Keratinocyte (primary cell): ENCODE results near the gene THG1L. TPM values are rescaled to one million over a fixed set of nuclear protein-coding genes. Genes with fewer than 3 reads are reported as not detected.

Experiments used
- DNase-seq: peaks from one replicate; pipeline ENCODE4 v3.0.0-alpha.2; 2011; ENCODE audit warnings: low read depth, missing footprints, low spot score
- FAIRE-seq: peaks from 2 replicates; lab custom pipeline; 2011; peaks lifted over from hg19 to GRCh38; lab: Jason Lieb, UNC
- H2AFZ ChIP-seq: 2 replicates; pipeline ENCODE4 v1.6.0; 2012; ENCODE audit warnings: low read length, control low read depth, inconsistent platforms; ENCODE audit not compliant: control insufficient read depth
- H3K27ac ChIP-seq: 2 replicates; pipeline ENCODE4 v1.5.1; 2011; ENCODE audit warnings: low read length; ENCODE audit not compliant: control insufficient read depth, insufficient read depth
- H3K27me3 ChIP-seq: 3 replicates; pipeline ENCODE4 v1.6.0; 2011; ENCODE audit warnings: low read length; ENCODE audit not compliant: control insufficient read depth, insufficient read depth; ENCODE audit errors: extremely low read depth
- H3K36me3 ChIP-seq, 2 experiments: 2 replicates in 1 of 2; 3 replicates in 1 of 2; pipeline ENCODE4 v1.5.1; 2011; ENCODE audit warnings: low read length in 2 of 2, mild to moderate bottlenecking in 1 of 2; ENCODE audit not compliant: control insufficient read depth in 2 of 2, insufficient read depth in 2 of 2; ENCODE audit errors: extremely low read depth in 1 of 2
- H3K4me1 ChIP-seq: 3 replicates; pipeline ENCODE4 v1.5.1; 2011; ENCODE audit warnings: low read length; ENCODE audit not compliant: control insufficient read depth, insufficient read depth; ENCODE audit errors: extremely low read depth
- H3K4me2 ChIP-seq: 3 replicates; pipeline ENCODE4 v1.6.0; 2011; ENCODE audit warnings: low read depth, low read length; ENCODE audit not compliant: control insufficient read depth, insufficient read depth; ENCODE audit errors: extremely low read depth
- H3K4me3 ChIP-seq, 3 experiments: fragments of 200-600 bp in 1 of 3; sonication (generic) in 1 of 3; 2 replicates in 2 of 3; 3 replicates in 1 of 3; pipeline ENCODE4 v1.5.1; 2011 to 2016; ENCODE audit warnings: low read length in 3 of 3, mild to moderate bottlenecking in 3 of 3, control low read depth in 2 of 3, inconsistent platforms in 1 of 3, low read depth in 1 of 3, mixed read lengths in 1 of 3, mixed run types in 1 of 3, moderate library complexity in 1 of 3; ENCODE audit not compliant: control insufficient read depth in 2 of 3, insufficient read depth in 2 of 3; ENCODE audit errors: extremely low read depth in 1 of 3
- H3K79me2 ChIP-seq: 2 replicates; pipeline ENCODE4 v1.6.0; 2012; ENCODE audit warnings: low read length; ENCODE audit not compliant: control insufficient read depth, insufficient read depth
- H3K9ac ChIP-seq: 3 replicates; pipeline ENCODE4 v1.6.0; 2011; ENCODE audit warnings: low read length; ENCODE audit not compliant: control insufficient read depth, insufficient read depth; ENCODE audit errors: extremely low read depth
- H3K9me1 ChIP-seq: 3 replicates; pipeline ENCODE4 v1.6.0; 2011; ENCODE audit warnings: low read length; ENCODE audit not compliant: control insufficient read depth, insufficient read depth; ENCODE audit errors: extremely low read depth
- H3K9me3 ChIP-seq: 2 replicates; pipeline ENCODE4 v1.5.1; 2012; ENCODE audit warnings: low read depth, low read length; ENCODE audit not compliant: control insufficient read depth
- H4K20me1 ChIP-seq: 3 replicates; pipeline ENCODE4 v1.6.0; 2011; ENCODE audit warnings: low read length; ENCODE audit not compliant: control insufficient read depth, insufficient read depth; ENCODE audit errors: extremely low read depth
- CTCF ChIP-seq, 3 experiments: IDR thresholded peaks in 1 of 3; conservative IDR thresholded peaks in 1 of 3; optimal IDR thresholded peaks in 1 of 3; 2 replicates in 2 of 3; 3 replicates in 1 of 3; pipeline versions ENCODE3 to v1.5.1; 2011; ENCODE audit warnings: low read length in 3 of 3, mild to moderate bottlenecking in 3 of 3, moderate library complexity in 2 of 3, control low read depth in 1 of 3, inconsistent platforms in 1 of 3; ENCODE audit not compliant: insufficient read depth in 2 of 3; ENCODE audit errors: extremely low read depth in 1 of 3
- EZH2 ChIP-seq: IDR thresholded peaks from one replicate; pipeline ENCODE4 v1.6.1; 2012; ENCODE audit warnings: inconsistent platforms, mild to moderate bottlenecking, low read length, moderate library complexity
- dilution Hi-C: fragments of 300-500 bp; cut with MboI; formaldehyde crosslinking; loops from one replicate; pipeline ENCODE4 v1.7.0; 2020; ENCODE audit warnings: low sequenced_read_pairs; ENCODE audit not compliant: extremely low pct_ligation_motif_present
- polyA plus RNA-seq, 5 experiments: library from polyadenylated mRNA; depleted of rRNA in 3 of 5; stranded (reverse) in 3 of 5; stranded (forward) in 1 of 5; unstranded in 1 of 5; fragments of >200 nt; gene quantifications; 1 replicate in 1 of 5; 2 replicates in 3 of 5; 3 replicates in 1 of 5; pipeline versions ENCODE4 v1.2.1 to v1.2.3, GENCODE V29; 2011 to 2012; ENCODE audit warnings: missing spikeins in 2 of 5, low read depth in 1 of 5, low replicate concordance in 1 of 5

Gene THG1L
- polyA plus RNA-seq, 1 donor (not counting 4 experiments of a cell fraction or from before 2014, with no cell fraction given): 23.4 TPM

- Histone ChIP-seq H3K9ac (no peak overlapping the region), H3K9me3 (no peaks in the 10 kb centered on the region), H3K4me1 (no peaks in the 10 kb centered on the region), H3K36me3 (no peaks in the 10 kb centered on the region), H3K4me2 (no peak overlapping the region), H3K27ac (no peak overlapping the region), H3K9me1 (no peaks in the 10 kb centered on the region), H3K4me3 (no peak overlapping the region), H3K27me3 (no peaks in the 10 kb centered on the region), H4K20me1 (no peaks in the 10 kb centered on the region), H3K79me2 (no peaks in the 10 kb centered on the region), H2AFZ (no peak overlapping the region)
- dilution Hi-C loops: no loop called here
- FAIRE-seq (no peak), DNase-seq (no peak)
- TF ChIP-seq EZH2: no peak
- no peak for TF ChIP-seq CTCF (optimal IDR thresholded peaks at IDR 0.05 in 1 of 3, IDR thresholded peaks at IDR 0.05 in 1 of 3, conservative IDR thresholded peaks at IDR 0.05 in 1 of 3; ENCODE audit: extremely low read depth in 1 of 3, insufficient read depth in 2 of 3, low read length in 3 of 3)
Measured at GRCh38 chr5:157714596-157714864, 16.7 kb upstream of the THG1L start.

- DNase-seq: no peak
- H3K79me2 ChIP-seq: no peaks in the 10 kb centered on the region
- no peaks in the 10 kb centered on the region for H3K9me3 ChIP-seq
- no peak for FAIRE-seq
- no peaks in the 10 kb centered on the region for H3K4me1 ChIP-seq
- no peak overlapping the region for H3K27ac ChIP-seq
- H3K36me3 ChIP-seq: no peaks in the 10 kb centered on the region
- no peaks in the 10 kb centered on the region for H3K9me1 ChIP-seq
- TF ChIP-seq EZH2 (no peak), CTCF (optimal IDR thresholded peaks at IDR 0.05 in 1 of 3, IDR thresholded peaks at IDR 0.05 in 1 of 3, conservative IDR thresholded peaks at IDR 0.05 in 1 of 3; ENCODE audit: extremely low read depth in 1 of 3, insufficient read depth in 2 of 3, low read length in 3 of 3) (peak; percentile 23 to 50 (median 43))
- no peak overlapping the region for H3K4me3 ChIP-seq
- H3K27me3 ChIP-seq: no peaks in the 10 kb centered on the region
- no peak overlapping the region for H3K4me2 ChIP-seq
- no peak overlapping the region for H3K9ac ChIP-seq
- H2AFZ ChIP-seq: no peak overlapping the region
- dilution Hi-C loops: no loop called here
- H4K20me1 ChIP-seq: no peaks in the 10 kb centered on the region
Measured at GRCh38 chr5:157718519-157718918, 12.7 kb upstream of the THG1L start.
